ENCODE measurements around the gene EPHA1.

Gene EPHA1

GRCh38 chr7:143352531-143353002 lies 56.1 kb downstream of the EPHA1 start:
- in situ Hi-C loops (cut with HindIII; ENCODE audit: low pct_unique_long_range_greater_than_20kb, low sequenced_read_pairs), result no loop called here
- no peak for DNase-seq (ENCODE audit: low read depth in 1 of 2, low spot score in 1 of 2)
- TF ChIP-seq JUND (IDR thresholded peaks at IDR 0.05; ENCODE audit: low read depth), result no peak

GRCh38 chr7:143351574-143351973 lies 57.1 kb downstream of the EPHA1 start:
- no peak for TF ChIP-seq JUND (IDR thresholded peaks at IDR 0.05; ENCODE audit: low read depth)
- in situ Hi-C loops (cut with HindIII; ENCODE audit: low pct_unique_long_range_greater_than_20kb, low sequenced_read_pairs), result no loop called here
- DNase-seq (ENCODE audit: low read depth in 1 of 2, low spot score in 1 of 2), result no peak

GRCh38 chr7:143351060-143351459 lies 57.6 kb downstream of the EPHA1 start:
- in situ Hi-C loops (cut with HindIII; ENCODE audit: low pct_unique_long_range_greater_than_20kb, low sequenced_read_pairs), result no loop called here
- no peak for TF ChIP-seq JUND (IDR thresholded peaks at IDR 0.05; ENCODE audit: low read depth)
- no peak for DNase-seq (ENCODE audit: low read depth in 1 of 2, low spot score in 1 of 2)

GRCh38 chr7:143347950-143348349 lies 60.7 kb downstream of the EPHA1 start:
- no peak for DNase-seq (ENCODE audit: low read depth in 1 of 2, low spot score in 1 of 2)
- no peak for TF ChIP-seq JUND (IDR thresholded peaks at IDR 0.05; ENCODE audit: low read depth)
- in situ Hi-C loops (cut with HindIII; ENCODE audit: low pct_unique_long_range_greater_than_20kb, low sequenced_read_pairs), result no loop called here

- no peak for DNase-seq (ENCODE audit: low read depth in 1 of 2, low spot score in 1 of 2)
- TF ChIP-seq JUND (IDR thresholded peaks at IDR 0.05; ENCODE audit: low read depth), result no peak
- in situ Hi-C loops (cut with HindIII; ENCODE audit: low pct_unique_long_range_greater_than_20kb, low sequenced_read_pairs), result no loop called here
Observed at GRCh38 chr7:143346018-143346417, 62.6 kb downstream of the EPHA1 start.

GRCh38 chr7:143345428-143345900 lies 63.2 kb downstream of the EPHA1 start:
- in situ Hi-C loops (cut with HindIII; ENCODE audit: low pct_unique_long_range_greater_than_20kb, low sequenced_read_pairs), result no loop called here
- no peak for TF ChIP-seq JUND (IDR thresholded peaks at IDR 0.05; ENCODE audit: low read depth)
- DNase-seq (ENCODE audit: low read depth in 1 of 2, low spot score in 1 of 2), result no peak

GRCh38 chr7:143343596-143343995 lies 65.1 kb downstream of the EPHA1 start:
- no peak for DNase-seq (ENCODE audit: low read depth in 1 of 2, low spot score in 1 of 2)
- TF ChIP-seq JUND (IDR thresholded peaks at IDR 0.05; ENCODE audit: low read depth), result no peak
- in situ Hi-C loops (cut with HindIII; ENCODE audit: low pct_unique_long_range_greater_than_20kb, low sequenced_read_pairs), result no loop called here

- in situ Hi-C loops (cut with HindIII; ENCODE audit: low pct_unique_long_range_greater_than_20kb, low sequenced_read_pairs), result no loop called here
- TF ChIP-seq JUND (IDR thresholded peaks at IDR 0.05; ENCODE audit: low read depth), result no peak
- no peak for DNase-seq (ENCODE audit: low read depth in 1 of 2, low spot score in 1 of 2)
Observed at GRCh38 chr7:143341842-143342241, 66.8 kb downstream of the EPHA1 start.

Data from T47D (cell line).